ENCODE results near the gene DNAAF9. TPM values are rescaled to one million over a fixed set of nuclear protein-coding genes. Genes with fewer than 3 reads are reported as not detected.

The DNAAF9 gene
- total RNA-seq, 4 donors from 2014 or later, result 7.1 to 11.5 (median 8.4) TPM

DNA sequence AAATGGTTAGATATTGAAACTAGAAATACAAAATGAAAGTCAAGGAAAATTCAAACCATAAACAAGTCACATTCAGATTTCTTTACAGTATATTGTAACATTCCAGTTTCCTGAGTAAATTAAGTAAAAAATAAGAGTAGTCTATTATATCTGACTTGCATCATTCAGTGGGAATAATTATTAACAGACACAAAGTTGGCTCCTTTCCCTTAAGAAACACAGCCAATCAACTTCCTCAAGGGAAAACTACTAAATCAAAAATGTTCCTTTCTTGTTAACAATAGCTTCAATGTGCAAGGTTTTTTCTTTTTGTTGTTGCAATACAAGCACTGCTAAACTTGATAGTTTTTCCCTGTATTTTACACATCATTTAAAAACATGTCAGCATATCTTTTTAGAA lies 33.2 kb downstream of the DNAAF9 start:
- H3K4me3 ChIP-seq (ENCODE audit: low read depth, poor library complexity, severe bottlenecking), result no peak overlapping the region
- intact Hi-C loops (cut with DNase I; ENCODE audit: low total_unique reads), result no loop called here
- TF ChIP-seq CTCF (IDR thresholded peaks at IDR 0.05) (no peak), POLR2A (IDR thresholded peaks at IDR 0.05) (no peak)
- no peak for DNase-seq (ENCODE audit: low spot score in 2 of 2)

DNA sequence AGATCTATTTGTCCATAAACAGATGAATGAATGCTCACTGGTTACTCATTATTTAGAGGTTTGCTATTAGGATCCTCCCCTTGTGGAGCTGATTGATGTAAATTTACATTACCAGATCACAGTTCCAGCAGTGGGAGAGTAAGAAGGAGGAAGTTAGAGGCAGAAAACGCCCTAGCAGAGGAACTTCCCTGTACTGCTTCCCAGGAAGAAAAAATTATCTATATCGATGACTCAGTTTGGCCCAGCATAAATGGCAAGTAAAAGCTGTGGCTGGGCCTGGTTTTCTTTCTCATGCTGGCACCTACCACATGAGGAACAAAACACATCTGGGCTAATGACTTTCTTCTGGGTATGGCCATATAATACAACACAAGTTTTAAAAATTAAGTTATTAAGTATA lies 35.7 kb downstream of the DNAAF9 start:
- no peak for TF ChIP-seq CTCF (IDR thresholded peaks at IDR 0.05)
- no peak for TF ChIP-seq POLR2A (IDR thresholded peaks at IDR 0.05)
- WGBS, 2 donors, result 52 to 60% methylated on average over 2 of the region's 2 CpGs
- no peak overlapping the region for H3K4me3 ChIP-seq (ENCODE audit: low read depth, poor library complexity, severe bottlenecking)
- DNase-seq (ENCODE audit: low spot score in 2 of 2), result no peak
- intact Hi-C loops (cut with DNase I; ENCODE audit: low total_unique reads), result no loop called here

DNA sequence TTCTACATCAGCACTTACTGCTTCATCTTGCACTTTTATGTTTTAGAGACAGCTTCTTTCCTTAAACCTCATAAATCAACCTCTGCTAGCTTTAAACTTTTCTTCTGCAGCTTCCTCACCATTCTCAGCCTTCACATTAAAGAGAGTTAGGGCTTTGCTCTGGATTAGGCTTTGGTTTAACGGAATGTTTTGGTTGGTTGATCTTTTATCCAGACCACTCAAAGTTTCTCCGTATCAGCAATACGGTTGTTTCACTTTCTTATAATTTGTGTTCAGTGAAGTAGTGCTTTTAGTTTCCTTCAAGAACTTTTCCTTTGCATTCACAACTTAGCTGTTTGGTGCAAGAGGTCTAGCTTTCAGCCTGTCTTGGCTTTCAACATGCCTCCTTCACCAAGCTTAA lies 40.4 kb downstream of the DNAAF9 start:
- 90 to 93% methylated on average over 3 of the region's 3 CpGs for WGBS, 2 donors
- DNase-seq (ENCODE audit: low spot score in 2 of 2), result no peak
- intact Hi-C loops (cut with DNase I; ENCODE audit: low total_unique reads), result no loop called here
- TF ChIP-seq CTCF (IDR thresholded peaks at IDR 0.05), result no peak
- TF ChIP-seq POLR2A (IDR thresholded peaks at IDR 0.05), result no peak
- H3K4me3 ChIP-seq (ENCODE audit: low read depth, poor library complexity, severe bottlenecking), result no peak overlapping the region

DNA sequence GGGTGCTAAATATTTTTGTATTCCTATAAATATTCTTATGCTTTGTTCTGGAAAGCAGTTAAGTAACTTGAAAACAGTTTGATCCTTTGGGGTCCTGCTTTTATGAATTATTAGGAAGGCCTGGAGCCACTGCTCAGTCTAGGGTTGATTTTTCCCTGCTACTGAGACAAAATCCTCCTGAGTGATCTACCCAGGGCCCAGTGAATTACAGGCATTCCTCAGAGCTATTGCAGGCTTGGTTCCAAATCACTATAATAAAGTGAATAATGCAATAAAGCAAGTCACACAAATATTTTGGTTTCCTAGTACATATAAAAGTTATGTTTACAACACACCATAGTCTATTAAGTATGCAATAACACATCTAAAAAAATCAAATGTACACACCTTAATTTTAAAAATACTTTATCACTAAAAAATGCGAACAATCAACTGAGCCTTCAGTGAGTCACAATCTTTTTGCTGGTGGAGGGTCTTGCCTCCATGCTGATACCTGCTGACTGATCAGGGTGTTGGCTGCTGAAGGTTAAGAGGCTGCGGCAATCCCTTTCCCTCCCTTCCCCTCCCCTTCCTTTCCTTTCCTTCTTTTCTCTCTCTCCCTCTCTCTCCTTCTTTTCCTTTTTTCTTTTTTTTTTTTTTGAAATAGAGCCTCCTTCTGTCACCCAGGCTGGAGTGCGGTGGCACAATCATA lies 43.0 kb downstream of the DNAAF9 start:
- intact Hi-C loops (cut with DNase I; ENCODE audit: low total_unique reads), result no loop called here
- WGBS, 2 donors, result 96 to 99% methylated on average over 3 of the region's 3 CpGs
- TF ChIP-seq POLR2A (IDR thresholded peaks at IDR 0.05) (no peak), CTCF (IDR thresholded peaks at IDR 0.05) (no peak)
- H3K4me3 ChIP-seq (ENCODE audit: low read depth, poor library complexity, severe bottlenecking), result no peak overlapping the region
- no peak for DNase-seq (ENCODE audit: low spot score in 2 of 2)

DNA sequence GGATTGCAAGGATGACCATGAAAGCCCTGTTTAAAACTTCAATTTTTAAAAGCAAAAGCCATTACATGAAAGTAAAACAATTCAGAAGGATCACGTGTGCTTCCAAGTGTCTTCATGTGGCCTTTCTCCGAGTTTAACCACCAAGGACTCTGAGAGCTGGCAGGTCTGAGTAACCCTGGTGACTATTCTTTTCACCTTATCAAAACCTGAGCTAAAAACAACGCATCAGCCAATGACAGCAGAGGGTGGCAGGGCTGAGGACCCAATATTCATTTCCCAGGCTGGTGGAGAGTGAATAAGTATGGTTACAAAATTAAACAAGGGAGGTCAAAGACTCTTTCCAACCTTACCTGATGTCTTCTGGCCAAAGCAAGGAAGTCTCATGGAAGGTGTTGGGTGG lies 46.7 kb downstream of the DNAAF9 start:
- TF ChIP-seq CTCF (IDR thresholded peaks at IDR 0.05) (no peak), POLR2A (IDR thresholded peaks at IDR 0.05) (no peak)
- no peak overlapping the region for H3K4me3 ChIP-seq (ENCODE audit: low read depth, poor library complexity, severe bottlenecking)
- 91 to 97% methylated on average over 3 of the region's 3 CpGs for WGBS, 2 donors
- intact Hi-C loops (cut with DNase I; ENCODE audit: low total_unique reads), result no loop called here
- DNase-seq (ENCODE audit: low spot score in 2 of 2), result no peak

Measured in lower leg skin (tissue), 4 donors.